CD4-positive, alpha-beta T cell (primary cell): ENCODE measurements around the gene CLEC11A. TPM values are rescaled to one million over a fixed set of nuclear protein-coding genes. Genes with fewer than 3 reads are reported as not detected.

ENCODE experiments used
- ATAC-seq: fragments of 200-7000 bp; cut with Tn5 transposase; one replicate; pipeline ENCODE4 v1.10.0; 2022; ENCODE audit warnings: mild to moderate bottlenecking; ENCODE audit not compliant: poor library complexity
- CTCF ChIA-PET: fragments of 350-600 bp; sonication (Branson Sonifier 250); formaldehyde crosslinking; loops from one replicate; lab custom pipeline; 2021; ENCODE audit warnings: antibody characterized with exemption, inconsistent platforms; lab: Charles Lee
- POLR2A ChIA-PET: fragments of 350-600 bp; sonication (Branson Sonifier 250); formaldehyde crosslinking; loops from one replicate; lab custom pipeline; 2021; ENCODE audit warnings: antibody characterized with exemption, inconsistent platforms; lab: Charles Lee
- DNase-seq, 14 experiments: peaks; one replicate each; pipeline ENCODE4 v3.0.0-alpha.2; 2013 to 2020; ENCODE audit warnings: mixed read lengths in 2 of 14
- H3K27ac ChIP-seq, 2 donors: one replicate each; pipeline versions ENCODE4 v1.5.1 to v1.7.0; 2013; ENCODE audit warnings: low read length in 2 of 2, low read depth in 1 of 2, mild to moderate bottlenecking in 1 of 2
- H3K27me3 ChIP-seq, 2 experiments: 1 replicate in 1 of 2; 2 replicates in 1 of 2; pipeline versions ENCODE4 v1.6.1 to v1.7.0; 2013; ENCODE audit warnings: low read length in 2 of 2, control low read depth in 1 of 2, mild to moderate bottlenecking in 1 of 2, moderate library complexity in 1 of 2; ENCODE audit not compliant: insufficient read depth in 2 of 2, control insufficient read depth in 1 of 2
- H3K36me3 ChIP-seq: one replicate; pipeline ENCODE4 v1.6.1; 2013; ENCODE audit warnings: low read length, control low read depth; ENCODE audit not compliant: insufficient read depth
- H3K4me1 ChIP-seq: one replicate; pipeline ENCODE4 v1.6.1; 2013; ENCODE audit warnings: low read length, control low read depth; ENCODE audit not compliant: insufficient read depth
- H3K4me3 ChIP-seq: one replicate; pipeline ENCODE4 v1.5.1; 2013; ENCODE audit warnings: mild to moderate bottlenecking, low read length, moderate library complexity
- H3K9me3 ChIP-seq, 2 experiments: 1 replicate in 1 of 2; 2 replicates in 1 of 2; pipeline versions ENCODE4 v1.6.1 to v1.7.0; 2013; ENCODE audit warnings: low read length in 2 of 2, mild to moderate bottlenecking in 2 of 2, control low read depth in 1 of 2, moderate library complexity in 1 of 2; ENCODE audit not compliant: control insufficient read depth in 1 of 2, insufficient read depth in 1 of 2
- H3K27ac Mint-ChIP-seq: one replicate; pipeline ENCODE4 v1.8.0; 2020; ENCODE audit warnings: mixed read lengths
- H3K27me3 Mint-ChIP-seq: one replicate; pipeline ENCODE4 v1.8.0; 2021; ENCODE audit warnings: mixed read lengths
- H3K36me3 Mint-ChIP-seq: one replicate; pipeline ENCODE4 v1.8.0; 2021; ENCODE audit warnings: low read depth, mixed read lengths
- H3K4me1 Mint-ChIP-seq: one replicate; pipeline ENCODE4 v1.8.0; 2021; ENCODE audit warnings: low read depth, mixed read lengths
- H3K4me3 Mint-ChIP-seq: one replicate; pipeline ENCODE4 v1.8.0; 2020; ENCODE audit warnings: mild to moderate bottlenecking, mixed read lengths
- H3K9me3 Mint-ChIP-seq: one replicate; pipeline ENCODE4 v1.8.0; 2020; ENCODE audit warnings: mixed read lengths
- CTCF ChIP-seq: fragments of 200-600 bp; IDR thresholded peaks from one replicate; pipeline ENCODE4 v1.8.0; 2022; ENCODE audit warnings: antibody characterized with exemption, mild to moderate bottlenecking
- intact Hi-C, 2 experiments: fragments of 100-400 bp; cut with DNase I in 1 of 2; cut with micrococcal nuclease in 1 of 2; formaldehyde crosslinking; loops; one replicate each; pipeline versions ENCODE4 v1.15.1 to v1.9.0; 2023 to 2025; cut with DNase I, micrococcal nuclease
- total RNA-seq, 174 experiments: library from RNA in 2 of 174; stranded (reverse) in 2 of 174; gene quantifications; one replicate each; pipeline ENCODE4 v1.2.3 and lab custom pipeline; 2021 to 2026

The CLEC11A gene
- total RNA-seq, 2 experiments from 2014 or later = 3.1 to 3.3 TPM

GRCh38 chr19:50728084-50728737 lies 5.0 kb downstream of the CLEC11A start:
- no peak overlapping the region for H3K4me3 ChIP-seq
- peak overlapping the region; percentile 51 for H3K4me3 Mint-ChIP-seq
- intact Hi-C loops = loop anchor here in 1 of 2 experiments (5.0 to 10.0 kb wide), 2 partner anchors 54 to 393 kb away; no protein-coding TSS in a partner anchor
- H3K4me1 Mint-ChIP-seq = peaks cover 16% of the 10 kb centered on the region
- H3K27ac Mint-ChIP-seq = no peak overlapping the region
- peaks cover 34% of the 10 kb centered on the region for H3K4me1 ChIP-seq
- no peaks in the 10 kb centered on the region for H3K9me3 Mint-ChIP-seq
- CTCF ChIA-PET = no interaction called here
- peak in 12 of 14 experiments; percentile 15 to 80 (median 59) for DNase-seq
- ATAC-seq = peak; percentile 27
- peaks cover 0 to 45% of the 10 kb centered on the region in 2 experiments for H3K9me3 ChIP-seq
- POLR2A ChIA-PET = interaction anchor here (0.5 kb wide), 1 partner anchor 562 kb away, joined by 3 read pairs; no protein-coding TSS in a partner anchor
- peaks cover 40% of the 10 kb centered on the region for H3K27me3 Mint-ChIP-seq
- H3K36me3 Mint-ChIP-seq = no peaks in the 10 kb centered on the region
- no peak overlapping the region for H3K27ac ChIP-seq
- TF ChIP-seq CTCF = no peak
- peaks cover 40 to 51% of the 10 kb centered on the region in 2 experiments for H3K27me3 ChIP-seq
- no peaks in the 10 kb centered on the region for H3K36me3 ChIP-seq

GRCh38 chr19:50729894-50730293 lies 6.7 kb downstream of the CLEC11A start:
- peaks cover 9% of the 10 kb centered on the region for H3K4me1 Mint-ChIP-seq
- ChIA-PET POLR2A (no interaction called here), CTCF (no interaction called here)
- Histone ChIP-seq H3K36me3 (no peaks in the 10 kb centered on the region), H3K4me3 (no peak overlapping the region), H3K27me3 (peaks cover 30 to 47% of the 10 kb centered on the region in 2 experiments), H3K27ac (no peak overlapping the region), H3K4me1 (peaks cover 22% of the 10 kb centered on the region), H3K9me3 (peaks cover 0 to 28% of the 10 kb centered on the region in 2 experiments)
- H3K36me3 Mint-ChIP-seq = no peaks in the 10 kb centered on the region
- no peak overlapping the region for H3K4me3 Mint-ChIP-seq
- ATAC-seq (no peak), DNase-seq (no peak)
- no peaks in the 10 kb centered on the region for H3K9me3 Mint-ChIP-seq
- H3K27me3 Mint-ChIP-seq = peaks cover 40% of the 10 kb centered on the region
- intact Hi-C loops = loop anchor here in 1 of 2 experiments (5.0 to 10.0 kb wide), 2 partner anchors 52 to 395 kb away; no protein-coding TSS in a partner anchor
- no peak for TF ChIP-seq CTCF
- no peak overlapping the region for H3K27ac Mint-ChIP-seq

GRCh38 chr19:50735869-50736268 lies 12.7 kb downstream of the CLEC11A start:
- H3K9me3 ChIP-seq = no peaks in the 10 kb centered on the region
- POLR2A ChIA-PET = no interaction called here
- Mint-ChIP-seq H3K27me3 (peaks cover 81% of the 10 kb centered on the region), H3K4me3 (no peak overlapping the region), H3K27ac (no peak overlapping the region), H3K36me3 (no peaks in the 10 kb centered on the region), H3K9me3 (no peaks in the 10 kb centered on the region), H3K4me1 (no peaks in the 10 kb centered on the region)
- intact Hi-C loops = no loop called here
- CTCF ChIA-PET = no interaction called here
- TF ChIP-seq CTCF = no peak
- peaks cover 17 to 25% of the 10 kb centered on the region in 2 experiments for H3K27me3 ChIP-seq
- no peaks in the 10 kb centered on the region for H3K36me3 ChIP-seq
- no peak for ATAC-seq
- no peak overlapping the region for H3K4me3 ChIP-seq
- no peak for DNase-seq
- H3K4me1 ChIP-seq = no peaks in the 10 kb centered on the region
- no peak overlapping the region for H3K27ac ChIP-seq
